Cortex of kidney (tissue), 1 donor: ENCODE measurements around the gene EIF5A.

Source experiments
- DNase-seq: peaks from one replicate; lab custom pipeline; 2025; lab: John Stamatoyannopoulos, UW

EIF5A gene

GRCh38 chr17:7306911-7307685 lies at the start of gene EIF5A:
TSS of gene EIF5A (plus strand) at chr17:7307628. CDS start at chr17:7309636, 2,008 bp downstream.
- DNase-seq = peak; percentile 55

- DNase-seq = no peak
These were observed 48.5 kb upstream of the EIF5A start for GRCh38 chr17:7258731-7259554.

- no peak for DNase-seq
These were observed 47.9 kb upstream of the EIF5A start for GRCh38 chr17:7259555-7259889.

GRCh38 chr17:7260151-7260550 lies 47.3 kb upstream of the EIF5A start:
- DNase-seq = no peak

GRCh38 chr17:7260651-7261378 lies 46.6 kb upstream of the EIF5A start:
- DNase-seq = no peak

GRCh38 chr17:7261379-7262191 lies 45.8 kb upstream of the EIF5A start:
- DNase-seq = no peak

- no peak for DNase-seq
These were observed 45.1 kb upstream of the EIF5A start, which contains the start of gene CLDN7 for GRCh38 chr17:7262192-7262934. TSS of gene CLDN7 (minus strand) at chr17:7262478. CDS start at chr17:7262043, 435 bp downstream.

- DNase-seq = no peak
These were observed 44.3 kb upstream of the EIF5A start for GRCh38 chr17:7262935-7263800.

- no peak for DNase-seq
These were observed 43.7 kb upstream of the EIF5A start for GRCh38 chr17:7263801-7264078.

GRCh38 chr17:7266784-7267183 lies 40.6 kb upstream of the EIF5A start:
- no peak for DNase-seq

- DNase-seq = no peak
These were observed 28.0 kb upstream of the EIF5A start for GRCh38 chr17:7279448-7279847.

GRCh38 chr17:7280519-7281073 lies 26.8 kb upstream of the EIF5A start:
- DNase-seq = no peak

- no peak for DNase-seq
These were observed 26.1 kb upstream of the EIF5A start, which contains the start of gene SLC2A4 for GRCh38 chr17:7281074-7281952. TSS of gene SLC2A4 (plus strand) at chr17:7281718. CDS start at chr17:7281935, 217 bp downstream.

- no peak for DNase-seq
These were observed 25.3 kb upstream of the EIF5A start for GRCh38 chr17:7281953-7282751.

- DNase-seq = no peak
These were observed 24.6 kb upstream of the EIF5A start for GRCh38 chr17:7282752-7283321.

- DNase-seq = no peak
These were observed 23.8 kb upstream of the EIF5A start for GRCh38 chr17:7283471-7284216.

- DNase-seq = no peak
These were observed 22.5 kb upstream of the EIF5A start for GRCh38 chr17:7284911-7285310.
